SW480 (cell line): ENCODE results near the gene NDST3.
A peak's percentile ranks its signal among the peaks of the same experiment; 100 is the strongest.

ENCODE experiments used
- DNase-seq: peaks from one replicate; pipeline ENCODE4 v3.0.0-alpha.2; 2016; ENCODE audit warnings: low spot score

The NDST3 gene

GRCh38 chr4:118034053-118034785, at the start of gene NDST3:
NDST3 (plus strand) TSS chr4:118034486; CDS start chr4:118053911, 19,425 bp downstream.
- peak; percentile 80 for DNase-seq

DNA sequence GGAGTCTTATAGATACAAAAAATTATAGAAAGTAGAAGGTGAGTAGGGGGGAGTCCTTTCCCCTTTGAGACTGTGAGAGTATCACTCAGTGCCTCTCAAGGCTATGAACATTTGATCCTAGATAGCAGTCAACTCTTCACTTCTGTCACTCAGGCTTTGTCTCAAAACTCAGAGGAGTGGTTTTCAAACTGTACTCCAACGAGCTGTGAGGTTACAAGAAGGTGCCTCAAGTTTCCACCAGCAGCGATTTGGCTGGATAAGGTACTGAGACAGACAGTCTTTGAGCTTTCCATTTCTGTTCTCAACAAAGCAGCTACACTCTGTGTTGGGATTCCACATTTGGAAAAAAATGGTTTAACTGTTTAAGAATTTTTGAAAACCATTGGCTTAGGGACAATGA, 48.0 kb upstream of the NDST3 start:
- DNase-seq, result no peak

GRCh38 chr4:117987464-117987863, 46.8 kb upstream of the NDST3 start:
- no peak for DNase-seq

GRCh38 chr4:117996891-117997290, 37.4 kb upstream of the NDST3 start:
- DNase-seq, result no peak

GRCh38 chr4:118004088-118004487, 30.2 kb upstream of the NDST3 start:
- no peak for DNase-seq

GRCh38 chr4:118005883-118006282, 28.4 kb upstream of the NDST3 start:
- no peak for DNase-seq

DNA sequence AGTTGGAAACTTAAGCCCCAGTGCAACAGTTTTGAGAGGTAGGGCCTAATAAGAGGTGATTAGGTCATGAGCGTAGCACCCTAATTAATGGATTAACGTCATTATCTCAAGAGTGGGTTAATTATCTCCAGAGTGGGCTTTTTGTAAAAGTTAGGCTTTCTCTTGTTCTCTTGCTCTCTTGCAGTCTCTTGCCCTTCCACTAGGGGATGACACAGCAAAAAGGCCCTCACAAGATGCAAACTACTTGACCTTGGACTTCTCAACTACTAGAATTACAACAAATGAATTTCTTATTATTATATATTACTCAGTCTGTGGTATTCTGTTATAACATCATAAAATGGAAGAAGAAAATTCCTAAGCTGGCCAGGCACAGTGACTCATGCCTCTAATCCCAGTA, 22.1 kb upstream of the NDST3 start:
- DNase-seq, result no peak

DNA sequence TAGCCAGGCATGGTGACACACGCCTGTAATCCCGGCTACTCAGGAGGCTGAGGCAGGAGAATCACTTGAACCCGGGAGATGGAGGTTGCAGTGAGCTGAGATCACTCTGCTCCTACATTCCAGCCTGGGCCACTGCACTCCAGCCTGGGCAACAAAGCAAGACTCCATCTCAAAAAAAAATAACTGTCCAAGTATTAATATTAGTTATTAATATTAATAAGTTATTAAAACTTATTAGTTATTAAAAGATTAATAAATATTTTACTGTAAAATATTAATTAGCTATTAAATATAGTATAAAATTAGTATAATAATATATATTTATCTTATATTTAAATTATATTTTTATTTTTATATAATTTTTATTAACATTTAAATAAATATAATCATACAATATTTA, 19.5 kb upstream of the NDST3 start:
- no peak for DNase-seq

- no peak for DNase-seq
These were observed 15.7 kb upstream of the NDST3 start for GRCh38 chr4:118018381-118019145.

- no peak for DNase-seq
These were observed 7.5 kb upstream of the NDST3 start for GRCh38 chr4:118026806-118027205.

- DNase-seq, result no peak
These were observed 5.1 kb upstream of the NDST3 start for GRCh38 chr4:118029224-118029623.

DNA sequence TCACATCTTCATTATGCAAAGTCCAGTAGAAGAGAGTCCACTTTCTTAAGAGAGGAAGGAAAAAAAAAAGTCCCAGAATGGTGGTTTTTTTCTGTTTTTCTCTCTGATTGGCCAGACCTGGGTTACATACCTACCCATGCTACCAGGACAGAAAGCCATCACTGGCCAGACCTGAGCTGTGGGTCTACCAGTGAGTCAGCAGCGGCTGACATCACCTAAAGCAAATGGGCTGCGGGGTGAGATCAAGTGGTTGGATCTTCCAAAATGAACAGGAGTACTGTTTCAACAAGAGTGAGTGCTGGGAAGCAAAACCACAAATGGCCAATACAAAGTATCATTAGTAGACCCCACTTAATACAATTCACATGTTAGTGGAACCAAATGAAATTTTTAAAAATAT, 1.6 kb upstream of the NDST3 start:
- peak; percentile 30 for DNase-seq

- DNase-seq, result peak; percentile 19
These were observed 886 bp upstream of the NDST3 start for GRCh38 chr4:118033148-118034052.

DNA sequence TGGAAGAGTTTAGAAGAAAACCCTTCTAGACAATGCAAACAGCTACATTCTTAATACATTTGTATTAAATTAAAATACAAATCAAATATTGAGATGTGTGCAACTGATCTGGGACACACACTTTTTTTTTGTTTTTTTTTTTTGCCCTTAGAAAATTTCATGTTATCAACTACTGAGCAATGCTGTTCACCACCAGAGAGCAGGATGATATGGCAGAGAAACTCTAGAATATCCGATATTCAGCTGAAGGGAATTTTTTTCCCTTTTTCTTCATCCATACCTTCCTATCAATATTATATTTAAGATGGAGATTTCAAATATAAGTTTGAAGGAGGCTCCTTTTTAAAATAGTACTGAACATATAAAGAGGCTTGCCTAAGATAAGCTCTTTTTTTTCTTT, 1.0 kb downstream of the NDST3 start:
- DNase-seq, result no peak

DNA sequence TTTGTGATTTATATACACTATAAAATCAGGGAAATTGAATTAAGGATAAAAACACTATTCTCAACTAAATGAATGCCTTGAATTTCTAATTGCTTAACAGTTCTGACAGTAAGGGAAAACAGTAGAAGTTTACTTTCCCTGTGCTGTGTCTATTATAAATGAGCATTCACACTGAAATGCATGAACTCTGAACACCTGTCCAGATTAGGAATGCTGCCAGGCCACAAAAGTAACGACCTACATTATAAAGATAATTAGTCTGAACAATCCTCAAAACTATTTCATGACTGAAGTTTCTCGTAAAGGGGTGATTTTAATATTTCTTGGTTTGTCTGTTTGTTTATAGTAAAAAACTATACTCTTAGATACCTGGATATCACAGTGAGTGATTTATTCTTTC, 2.0 kb downstream of the NDST3 start:
- DNase-seq, result no peak

DNA sequence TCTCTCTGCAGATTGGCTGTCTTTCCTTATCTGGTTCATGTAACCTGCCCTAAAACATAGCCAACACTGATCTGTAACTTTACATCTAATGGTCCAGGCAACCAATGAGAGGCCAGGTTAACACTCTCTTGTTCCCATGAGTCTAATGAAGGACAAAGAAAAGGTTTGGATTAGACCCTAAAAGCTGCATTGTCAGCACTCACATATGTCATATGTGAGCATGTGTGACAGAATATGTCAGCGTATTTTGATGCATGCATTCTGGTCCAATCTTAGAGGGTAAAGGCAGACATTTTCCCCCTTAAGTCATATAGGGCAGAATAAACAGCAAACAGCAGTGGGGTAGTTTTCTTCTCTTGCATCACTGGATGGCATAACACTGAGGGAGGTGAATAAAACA, 3.7 kb downstream of the NDST3 start:
- no peak for DNase-seq

DNA sequence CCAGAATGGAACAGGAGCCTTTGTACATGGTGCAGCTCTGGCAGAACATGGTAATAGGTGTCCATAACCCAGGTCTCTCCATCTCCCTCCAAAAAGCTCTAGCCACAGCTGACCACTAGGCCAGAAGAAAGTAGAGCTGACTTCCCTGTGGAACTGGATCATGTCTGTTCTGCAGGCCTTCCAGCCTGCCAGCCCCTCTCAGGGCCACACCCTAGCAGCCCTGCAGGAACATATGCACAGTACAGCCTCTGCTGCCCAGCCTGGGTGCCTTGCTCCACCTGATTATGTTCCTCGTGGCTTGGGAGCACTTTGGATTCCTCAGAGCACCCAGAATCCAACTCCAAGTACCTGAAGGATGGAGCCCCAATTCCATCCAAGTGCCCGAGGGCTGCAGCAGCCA, 12.0 kb downstream of the NDST3 start:
- DNase-seq, result no peak

- no peak for DNase-seq
These were observed 12.8 kb downstream of the NDST3 start for GRCh38 chr4:118047043-118047442.

DNA sequence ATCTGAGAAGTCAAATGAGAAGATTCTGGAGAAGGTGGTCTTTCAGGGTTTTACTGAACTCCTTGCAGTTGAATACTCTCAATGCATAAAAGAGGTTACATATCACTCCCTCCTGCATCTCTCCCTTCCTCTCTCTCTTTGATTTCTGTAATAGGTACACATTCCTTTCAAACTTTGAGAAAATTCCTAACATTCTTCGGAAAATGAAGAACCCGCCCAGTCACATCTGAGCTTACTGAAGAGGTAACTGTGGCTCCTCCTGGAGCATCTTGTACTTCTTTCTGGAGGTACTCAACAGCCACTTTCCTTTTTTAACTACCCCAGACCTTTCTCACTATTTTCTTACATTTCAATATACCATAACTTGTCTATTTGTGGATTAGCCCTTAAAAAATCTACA, 24.7 kb downstream of the NDST3 start:
- no peak for DNase-seq

DNA sequence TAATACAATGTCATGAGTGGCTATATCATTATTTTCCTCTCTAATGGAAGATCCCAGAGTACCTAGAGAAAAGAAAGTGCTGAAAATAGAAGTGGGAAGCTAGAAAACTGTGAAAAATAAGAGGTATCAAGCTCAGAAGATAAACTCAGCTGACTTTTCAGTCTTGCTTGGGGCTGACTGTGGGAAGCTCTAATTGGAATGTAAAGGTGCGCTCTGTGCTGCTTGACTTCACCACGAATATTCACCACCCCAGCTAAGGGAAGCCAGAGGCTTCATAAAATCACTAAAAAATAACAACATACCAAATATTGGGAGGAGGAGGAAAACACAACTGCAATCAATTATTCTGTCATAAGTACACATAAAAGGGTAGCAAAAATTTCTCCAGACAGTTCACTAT, 25.1 kb downstream of the NDST3 start:
- no peak for DNase-seq

- peak; percentile 0 for DNase-seq
These were observed 42.9 kb downstream of the NDST3 start for GRCh38 chr4:118076958-118077766.

DNA sequence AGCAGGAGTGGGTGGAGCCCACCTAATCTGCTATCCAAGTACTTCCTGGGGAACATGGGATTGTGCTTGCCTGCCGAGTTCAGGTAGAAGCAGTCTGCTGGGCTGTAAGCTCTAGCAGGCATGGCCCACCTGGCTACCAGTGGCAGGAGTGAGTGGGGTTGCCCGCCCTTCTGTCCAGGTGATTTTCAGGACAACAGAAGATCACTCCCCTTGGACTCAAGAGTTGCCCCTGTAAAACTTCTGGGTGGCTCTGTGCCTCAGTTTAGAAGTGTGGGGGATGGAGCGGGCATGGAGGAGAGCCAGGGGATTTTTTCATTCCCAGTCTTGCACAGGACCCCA, 43.5 kb downstream of the NDST3 start:
- no peak for DNase-seq
